HFF-Myc (cell line): ENCODE results near the gene ASIC5.

Experiments used
- DNase-seq: peaks from one replicate; pipeline ENCODE4 v3.0.0-alpha.2; 2011; ENCODE audit warnings: low read depth; ENCODE audit errors: extremely low read depth
- H3K4me3 ChIP-seq: replicated peaks from 2 replicates; pipeline ENCODE4 v1.5.1; 2011; ENCODE audit warnings: low read depth, mild to moderate bottlenecking, control low read depth, low read length
- CTCF ChIP-seq: IDR thresholded peaks from 2 replicates; pipeline ENCODE4 v1.5.1; 2012; ENCODE audit warnings: mild to moderate bottlenecking, low read depth, low read length, control low read depth; ENCODE audit errors: missing control alignments

The ASIC5 gene

GRCh38 chr4:155866177-155866576 lies at the start of gene ASIC5:
ASIC5 (minus strand) TSS chr4:155866277; CDS start chr4:155866226, 51 bp downstream.
- no peak within 1 kb of the TSS for H3K4me3 ChIP-seq
- no peak for TF ChIP-seq CTCF
- no peak for DNase-seq

GRCh38 chr4:155914782-155915181 lies 48.7 kb upstream of the ASIC5 start:
- DNase-seq = no peak
- no peak overlapping the region for H3K4me3 ChIP-seq
- no peak for TF ChIP-seq CTCF

- no peak overlapping the region for H3K4me3 ChIP-seq
- no peak for DNase-seq
- TF ChIP-seq CTCF = no peak
Observed at GRCh38 chr4:155911905-155912304, 45.8 kb upstream of the ASIC5 start.

GRCh38 chr4:155909615-155910226 lies 43.6 kb upstream of the ASIC5 start:
- TF ChIP-seq CTCF = no peak
- H3K4me3 ChIP-seq = no peak overlapping the region
- no peak for DNase-seq

- DNase-seq = no peak
- no peak for TF ChIP-seq CTCF
- H3K4me3 ChIP-seq = no peak overlapping the region
Observed at GRCh38 chr4:155908187-155909139, 42.4 kb upstream of the ASIC5 start.

- TF ChIP-seq CTCF = no peak
- H3K4me3 ChIP-seq = no peak overlapping the region
Observed at GRCh38 chr4:155907556-155907955, 41.5 kb upstream of the ASIC5 start.

More at GRCh38 chr4:155907556-155907955, 41.5 kb upstream of the ASIC5 start:
- DNase-seq = no peak
